HG03558 (cell line): ENCODE data around the gene VCAM1.
"Not testable (repeated sequence)": the region's sequence is repeated elsewhere in the genome, so short reads cannot be mapped to it uniquely, and the experiment has no call there.

ENCODE experiments used
- ATAC-seq: cut with Tn5 transposase; IDR thresholded peaks from one replicate; pipeline ENCODE4 v1.9.1; 2021; ENCODE audit warnings: moderate number of reproducible peaks; ENCODE audit not compliant: unreplicated experiment; ENCODE audit errors: extremely low read depth

Gene VCAM1, protein sequence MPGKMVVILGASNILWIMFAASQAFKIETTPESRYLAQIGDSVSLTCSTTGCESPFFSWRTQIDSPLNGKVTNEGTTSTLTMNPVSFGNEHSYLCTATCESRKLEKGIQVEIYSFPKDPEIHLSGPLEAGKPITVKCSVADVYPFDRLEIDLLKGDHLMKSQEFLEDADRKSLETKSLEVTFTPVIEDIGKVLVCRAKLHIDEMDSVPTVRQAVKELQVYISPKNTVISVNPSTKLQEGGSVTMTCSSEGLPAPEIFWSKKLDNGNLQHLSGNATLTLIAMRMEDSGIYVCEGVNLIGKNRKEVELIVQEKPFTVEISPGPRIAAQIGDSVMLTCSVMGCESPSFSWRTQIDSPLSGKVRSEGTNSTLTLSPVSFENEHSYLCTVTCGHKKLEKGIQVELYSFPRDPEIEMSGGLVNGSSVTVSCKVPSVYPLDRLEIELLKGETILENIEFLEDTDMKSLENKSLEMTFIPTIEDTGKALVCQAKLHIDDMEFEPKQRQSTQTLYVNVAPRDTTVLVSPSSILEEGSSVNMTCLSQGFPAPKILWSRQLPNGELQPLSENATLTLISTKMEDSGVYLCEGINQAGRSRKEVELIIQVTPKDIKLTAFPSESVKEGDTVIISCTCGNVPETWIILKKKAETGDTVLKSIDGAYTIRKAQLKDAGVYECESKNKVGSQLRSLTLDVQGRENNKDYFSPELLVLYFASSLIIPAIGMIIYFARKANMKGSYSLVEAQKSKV

GRCh38 chr1:100719490-100719889 is at the start of gene VCAM1:
VCAM1 (plus strand) TSS chr1:100719742; CDS start chr1:100719861, 119 bp downstream.
- ATAC-seq, result no peak

GRCh38 chr1:100670083-100670482 is 49.5 kb upstream of the VCAM1 start:
- ATAC-seq, result no peak

- ATAC-seq, result no peak
These were observed 47.9 kb upstream of the VCAM1 start for GRCh38 chr1:100671601-100672000.

- ATAC-seq, result no peak
These were observed 35.8 kb upstream of the VCAM1 start for GRCh38 chr1:100683448-100684349.

DNA sequence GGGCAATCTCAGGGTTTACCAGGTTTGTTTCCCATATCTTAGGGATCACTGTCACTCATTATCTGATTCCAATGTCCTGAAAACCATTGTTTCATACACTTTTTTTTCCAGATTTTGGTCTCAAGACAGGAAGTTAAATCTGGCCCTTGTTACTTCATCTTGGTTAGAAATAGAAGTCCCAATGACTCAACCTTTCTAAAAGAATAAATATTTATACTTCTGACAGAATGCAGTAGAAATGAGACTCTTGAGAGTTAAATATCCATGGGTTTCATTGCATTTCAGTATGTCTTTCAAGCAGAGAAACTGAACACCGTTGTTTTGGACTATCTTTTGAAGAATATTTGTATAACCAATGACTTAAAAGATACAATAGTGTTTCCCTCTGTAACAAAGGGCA is 19.8 kb upstream of the VCAM1 start:
- ATAC-seq, result no peak

DNA sequence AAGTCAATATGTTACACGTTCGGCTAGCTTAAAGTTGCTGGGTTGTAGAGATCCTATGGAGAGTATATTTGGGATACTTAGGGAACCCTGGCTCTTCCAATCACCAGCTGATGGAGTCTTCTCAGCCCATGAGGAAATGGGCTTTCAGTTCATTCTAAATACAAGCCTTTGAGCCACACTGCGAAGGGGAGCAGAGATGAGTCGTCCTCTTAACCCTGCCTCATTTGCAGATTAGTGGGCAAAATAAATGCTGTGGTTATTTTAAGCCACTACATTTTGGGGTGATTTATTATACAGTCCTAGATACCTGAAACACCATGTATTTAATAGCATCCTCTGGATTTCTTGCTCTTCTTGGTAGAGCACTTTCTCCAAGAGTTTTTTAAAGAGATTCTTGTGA is 19.0 kb upstream of the VCAM1 start:
- ATAC-seq, result no peak

- no peak for ATAC-seq
These were observed 16.5 kb upstream of the VCAM1 start for GRCh38 chr1:100703052-100703451.

DNA sequence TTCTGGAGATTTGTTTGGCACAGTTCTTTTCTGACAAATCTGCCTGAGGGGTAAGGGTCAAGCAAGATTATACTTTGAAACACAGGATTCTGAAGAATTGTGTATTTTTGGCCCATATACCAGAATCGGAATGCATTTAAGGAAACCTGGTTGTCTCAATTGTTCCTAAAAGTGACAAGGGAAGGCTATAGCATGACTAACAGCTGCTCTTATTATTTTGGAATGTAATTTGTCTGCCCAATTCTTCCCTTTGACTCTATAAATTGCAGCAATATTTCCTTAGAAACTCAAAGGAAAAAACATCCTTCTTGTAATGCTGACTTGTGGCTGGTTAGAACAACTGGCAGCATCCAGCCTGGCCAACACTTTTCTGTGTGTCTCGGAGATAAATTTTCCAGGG is 15.8 kb upstream of the VCAM1 start:
- no peak for ATAC-seq

- no peak for ATAC-seq
These were observed 15.1 kb upstream of the VCAM1 start for GRCh38 chr1:100704473-100704872.

DNA sequence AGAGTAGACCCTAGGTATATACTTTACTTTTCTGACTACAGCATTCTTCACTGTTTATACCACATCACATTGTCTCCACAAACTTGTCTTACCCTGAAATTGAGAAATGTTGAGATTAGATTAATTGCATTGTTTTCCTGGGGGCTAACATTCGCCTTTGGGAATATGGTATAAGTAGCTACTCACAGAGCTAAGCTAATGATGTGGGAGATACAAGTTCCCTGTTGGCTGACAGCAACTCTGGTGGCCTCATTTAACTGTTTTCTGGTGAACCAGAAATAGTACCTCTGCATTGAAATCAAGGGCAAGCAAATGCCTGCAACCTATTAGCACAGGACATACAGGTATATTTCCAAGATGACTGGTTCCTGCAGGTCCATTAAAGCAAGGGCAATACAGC is 13.2 kb upstream of the VCAM1 start:
- ATAC-seq, result no peak

DNA sequence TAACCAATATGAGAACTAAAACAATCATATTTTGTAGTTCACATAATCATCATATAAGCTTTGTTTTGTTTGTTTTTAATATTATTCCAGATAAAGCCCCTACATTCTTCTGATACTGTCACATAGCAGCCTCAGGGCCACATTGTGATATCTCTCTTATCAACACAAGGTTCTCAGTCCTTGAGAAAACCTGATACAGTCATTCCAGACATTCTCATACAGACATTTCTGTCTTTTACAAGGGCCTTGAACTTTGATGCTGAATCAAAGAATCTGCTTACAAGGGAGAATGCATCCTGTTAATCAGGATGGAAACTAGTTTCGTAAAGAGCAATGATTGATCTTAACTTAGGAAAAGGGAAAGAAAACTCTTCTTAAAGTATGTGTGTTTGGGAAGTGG is 12.7 kb upstream of the VCAM1 start:
- no peak for ATAC-seq

GRCh38 chr1:100708476-100709062 is 11.0 kb upstream of the VCAM1 start:
- no peak for ATAC-seq

DNA sequence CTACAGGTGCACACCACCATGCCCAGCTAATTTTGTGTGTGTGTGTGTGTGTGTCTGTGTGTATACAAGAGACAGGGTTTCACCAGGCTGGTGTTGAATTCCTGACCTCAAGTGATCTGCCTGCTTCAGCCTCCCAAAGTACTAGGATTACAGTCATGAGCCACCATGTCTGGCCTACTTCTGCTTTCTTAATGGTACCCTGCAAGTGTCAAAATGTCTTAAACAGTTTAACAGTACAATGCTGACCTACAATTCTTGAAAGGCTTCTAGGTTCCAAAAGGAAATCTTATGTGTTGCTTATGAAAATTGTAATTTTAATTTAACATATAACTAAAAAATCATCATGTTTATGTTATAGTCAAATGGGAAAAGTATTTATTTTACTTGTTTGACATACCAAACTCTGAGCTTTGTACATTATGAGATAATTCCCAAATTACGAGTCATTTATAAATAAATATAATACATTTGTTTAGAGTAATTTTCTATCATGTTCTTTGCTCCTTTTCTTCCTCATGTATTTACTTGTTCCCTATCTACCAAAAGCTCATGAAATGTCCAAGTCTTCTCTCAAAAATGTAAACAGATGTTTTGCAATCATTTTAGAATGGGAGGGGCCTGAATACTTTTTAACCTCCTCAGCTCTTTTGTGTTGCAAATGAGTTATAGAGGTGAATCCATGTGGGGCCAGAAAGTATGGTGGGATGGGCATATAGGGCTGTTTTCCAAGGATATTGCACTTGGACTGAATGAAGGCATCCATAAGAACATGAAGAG is 8.4 kb upstream of the VCAM1 start:
- ATAC-seq, result no peak

DNA sequence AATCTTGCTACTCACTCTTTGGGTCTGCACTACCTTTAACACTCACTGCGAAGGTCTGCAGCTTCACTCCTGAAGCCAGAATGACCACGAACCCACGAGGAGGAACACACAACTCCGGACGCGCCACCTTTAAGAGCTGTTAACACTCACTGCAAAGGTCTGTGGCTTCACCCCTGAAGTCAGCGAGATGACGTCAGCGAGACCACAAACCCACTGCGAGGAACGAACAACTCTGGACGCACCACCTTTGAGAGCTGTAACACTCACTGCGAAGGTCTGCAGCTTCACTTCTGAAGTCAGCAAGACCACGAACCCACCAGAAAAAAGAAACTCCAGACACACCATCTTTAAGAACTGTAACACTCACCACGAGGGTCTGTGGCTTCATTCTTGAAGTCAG is 6.5 kb upstream of the VCAM1 start:
- not testable (repeated sequence) for ATAC-seq

- no peak for ATAC-seq
These were observed 5.9 kb upstream of the VCAM1 start for GRCh38 chr1:100713626-100714025.

GRCh38 chr1:100714599-100714998 is 4.9 kb upstream of the VCAM1 start:
- no peak for ATAC-seq

GRCh38 chr1:100717218-100717617 is 2.3 kb upstream of the VCAM1 start:
- no peak for ATAC-seq

- ATAC-seq, result no peak
These were observed 961 bp upstream of the VCAM1 start for GRCh38 chr1:100718581-100718980.

DNA sequence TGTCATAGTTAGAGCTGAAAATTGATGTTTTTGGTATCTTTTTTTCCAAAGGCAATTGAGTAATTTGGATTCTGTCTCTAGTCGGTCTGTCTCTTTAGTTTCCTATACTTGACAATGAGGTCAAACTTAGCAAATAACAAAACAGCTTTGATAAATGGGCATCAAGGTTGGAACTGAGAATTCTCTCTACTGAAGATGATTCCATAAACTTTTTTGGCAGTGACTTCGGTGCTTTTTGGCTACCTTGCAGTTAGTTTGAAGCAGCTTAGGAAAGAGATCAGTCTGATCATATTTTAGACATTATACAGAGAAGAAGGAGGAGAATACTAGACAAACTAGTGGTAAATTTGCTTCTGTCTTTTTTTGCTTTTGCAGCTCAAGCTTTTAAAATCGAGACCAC is 559 bp downstream of the VCAM1 start:
- ATAC-seq, result no peak

DNA sequence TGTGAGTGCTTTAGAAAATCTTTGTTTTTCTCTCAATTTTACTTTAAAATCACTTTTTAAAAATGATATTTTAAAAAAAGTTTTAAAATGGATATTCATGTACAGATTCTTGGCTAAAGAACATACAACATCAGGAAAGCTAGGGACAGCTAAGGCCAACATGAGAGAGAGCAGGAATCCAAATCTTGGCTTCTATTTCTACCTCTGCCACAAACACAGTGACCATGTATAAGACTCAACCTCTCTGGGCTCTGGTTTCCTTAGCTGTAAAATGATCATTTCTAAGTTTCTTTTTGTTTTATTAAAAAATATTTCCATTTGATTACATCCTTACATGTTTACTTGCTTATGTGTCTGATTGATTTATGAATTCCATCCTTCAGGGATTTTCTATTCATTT is 1.2 kb downstream of the VCAM1 start:
- no peak for ATAC-seq
